HCT116 (cell line): ENCODE data around the gene IGSF3. TPM values are rescaled to one million over a fixed set of nuclear protein-coding genes. Genes with fewer than 3 reads are reported as not detected.
A peak's percentile ranks its signal among the peaks of the same experiment; 100 is the strongest.

Experiments
- ATAC-seq: fragments of 200-7000 bp; cut with Tn5 transposase; 2 replicates; pipeline ENCODE4 v1.9.1; 2020; ENCODE audit warnings: mild to moderate bottlenecking, moderate library complexity
- BruUV-seq: library from RNA; stranded (reverse); fragments of 400-500 nt; replicated peaks from 2 replicates; lab custom pipeline; 2021; lab: Mats Ljungman, UMichigan
- CTCF ChIA-PET: fragments of 300-600 bp; sonication (Branson Sonifier 250); formaldehyde crosslinking; loops from one replicate; lab custom pipeline; 2021; ENCODE audit warnings: antibody characterized with exemption; lab: Charles Lee
- POLR2A ChIA-PET: fragments of 300-600, 350-600 bp; sonication (Branson Sonifier 250); formaldehyde crosslinking; loops from one replicate; lab custom pipeline; 2021; ENCODE audit warnings: antibody characterized with exemption; lab: Charles Lee
- RAD21 ChIA-PET, 2 experiments: fragments of 300-600 bp; sonication (Branson Sonifier 250); formaldehyde crosslinking; loops; one replicate each; lab custom pipeline; 2023; ENCODE audit warnings: low total read pairs in 2 of 2; ENCODE audit not compliant: uncharacterized antibody in 2 of 2, unreplicated experiment in 2 of 2, low non-redundant PET in 1 of 2; lab: Charles Lee
- DNase-seq: peaks from one replicate; pipeline ENCODE4 v3.0.0-alpha.2; 2010; ENCODE audit warnings: low read depth, low spot score
- H2AFZ ChIP-seq: fragments of 200-600 bp; shearing (Covaris generic), sonication (generic); 2 replicates; pipeline ENCODE4 v1.6.1; 2017; ENCODE audit warnings: low read depth, mixed run types, mixed read lengths, antibody characterized with exemption, low read length; ENCODE audit not compliant: poor library complexity, severe bottlenecking
- H3K27ac ChIP-seq: 2 replicates; pipeline ENCODE4 v1.5.1; 2012; ENCODE audit warnings: low read depth, low read length
- H3K27me3 ChIP-seq: fragments of 200-600 bp; sonication (generic); 2 replicates; pipeline ENCODE4 v1.6.1; 2016; ENCODE audit warnings: mixed run types, low read length, mixed read lengths; ENCODE audit not compliant: insufficient read depth
- H3K36me3 ChIP-seq, 2 experiments: fragments of 200-500 bp in 1 of 2; fragments of 200-600 bp in 1 of 2; sonication (Bioruptor generic) in 1 of 2; sonication (generic) in 1 of 2; 2 replicates each; pipeline versions ENCODE4 v1.5.1 to v1.6.1; 2014 to 2016; ENCODE audit warnings: low read length in 2 of 2, inconsistent platforms in 1 of 2, mixed read lengths in 1 of 2, mixed run types in 1 of 2; ENCODE audit not compliant: insufficient read depth in 2 of 2, control insufficient read depth in 1 of 2
- H3K4me1 ChIP-seq, 2 experiments: fragments of 200-600 bp in 1 of 2; sonication (generic) in 1 of 2; 2 replicates each; pipeline versions ENCODE4 v1.5.1 to v1.6.1; 2012 to 2017; ENCODE audit warnings: low read length in 2 of 2, inconsistent platforms in 1 of 2, mild to moderate bottlenecking in 1 of 2, mixed read lengths in 1 of 2, mixed run types in 1 of 2, moderate library complexity in 1 of 2; ENCODE audit not compliant: insufficient read depth in 2 of 2, control insufficient read depth in 1 of 2
- H3K4me2 ChIP-seq: fragments of 200-600 bp; sonication (generic); 2 replicates; pipeline ENCODE4 v1.6.1; 2017; ENCODE audit warnings: mixed run types, low read length, mixed read lengths
- H3K4me3 ChIP-seq, 2 experiments: fragments of 200-600 bp in 1 of 2; sonication (generic) in 1 of 2; replicated peaks in 1 of 2; 2 replicates each; pipeline ENCODE4 v1.5.1; 2011 to 2016; ENCODE audit warnings: low read length in 2 of 2, control low read depth in 1 of 2, low read depth in 1 of 2, mild to moderate bottlenecking in 1 of 2, mixed read lengths in 1 of 2, mixed run types in 1 of 2
- H3K79me2 ChIP-seq: fragments of 200-600 bp; sonication (generic); 2 replicates; pipeline ENCODE4 v1.6.1; 2017; ENCODE audit warnings: mild to moderate bottlenecking, mixed run types, low read length, moderate library complexity, mixed read lengths; ENCODE audit not compliant: insufficient read depth
- H3K9ac ChIP-seq: fragments of 200-600 bp; sonication (generic); 2 replicates; pipeline ENCODE4 v1.6.1; 2016; ENCODE audit warnings: low read length, mixed read lengths
- H3K9me2 ChIP-seq: fragments of 200-600 bp; sonication (generic), shearing (Covaris generic); 2 replicates; pipeline ENCODE4 v1.6.1; 2017; ENCODE audit warnings: mixed run types, mild to moderate bottlenecking, moderate library complexity; ENCODE audit not compliant: insufficient read depth
- H3K9me3 ChIP-seq, 2 experiments: fragments of 200-500 bp in 1 of 2; fragments of 200-600 bp in 1 of 2; sonication (Bioruptor generic) in 1 of 2; sonication (generic) in 1 of 2; 2 replicates each; pipeline ENCODE4 v1.6.1; 2014 to 2017; ENCODE audit warnings: low read length in 2 of 2, mixed read lengths in 2 of 2, inconsistent platforms in 1 of 2, low read depth in 1 of 2, mild to moderate bottlenecking in 1 of 2, mixed run types in 1 of 2, moderate library complexity in 1 of 2; ENCODE audit not compliant: control insufficient read depth in 1 of 2, insufficient read depth in 1 of 2
- H4K20me1 ChIP-seq: fragments of 200-600 bp; sonication (generic), shearing (Covaris generic); 2 replicates; pipeline ENCODE4 v1.6.1; 2017; ENCODE audit warnings: mixed run types, mild to moderate bottlenecking, moderate library complexity; ENCODE audit not compliant: insufficient read depth
- CBX3 ChIP-seq: IDR thresholded peaks from 2 replicates; pipeline ENCODE4 v1.6.1; 2012; ENCODE audit warnings: low read depth
- ELF1 ChIP-seq: IDR thresholded peaks from 2 replicates; pipeline ENCODE4 v1.6.1; 2012; ENCODE audit warnings: low read depth, borderline replicate concordance
- EZH2phosphoT487 ChIP-seq: fragments of 200-600 bp; IDR thresholded peaks from 2 replicates; pipeline ENCODE4 v1.6.1; 2018; ENCODE audit warnings: antibody characterized with exemption, borderline replicate concordance
- POLR2AphosphoS5 ChIP-seq: IDR thresholded peaks from 2 replicates; pipeline ENCODE4 v1.6.1; 2011; ENCODE audit warnings: mild to moderate bottlenecking, low read depth, low read length, moderate library complexity
- RAD21 ChIP-seq: IDR thresholded peaks from 2 replicates; pipeline ENCODE4 v1.6.1; 2012; ENCODE audit warnings: low read depth, mild to moderate bottlenecking
- SIN3A ChIP-seq: IDR thresholded peaks from 2 replicates; pipeline ENCODE4 v1.6.1; 2012; ENCODE audit warnings: low read depth
- SP1 ChIP-seq: IDR thresholded peaks from 2 replicates; pipeline ENCODE4 v1.6.1; 2012; ENCODE audit warnings: low read depth
- SRF ChIP-seq: IDR thresholded peaks from 2 replicates; pipeline ENCODE4 v1.6.1; 2012; ENCODE audit warnings: low read depth
- TCF7L2 ChIP-seq: IDR thresholded peaks from 2 replicates; pipeline ENCODE4 v1.7.0; 2011; ENCODE audit warnings: borderline replicate concordance, inconsistent platforms; ENCODE audit not compliant: insufficient read depth, insufficient read length; ENCODE audit errors: extremely low read depth
- intact Hi-C: fragments of 100-400 bp; cut with micrococcal nuclease; formaldehyde crosslinking; loops from 2 replicates; pipeline ENCODE4 v1.10.0; 2022
- total RNA-seq: library from RNA; stranded (reverse); gene quantifications from one replicate; pipeline ENCODE4 v1.2.1, GENCODE V29; 2021; ENCODE audit not compliant: unreplicated experiment
- TF ChIP-seq, protein P1 (sequence below): IDR thresholded peaks from 2 replicates; pipeline ENCODE4 v1.6.1; 2012; ENCODE audit warnings: low read depth
- TF ChIP-seq, protein P2 (sequence below): IDR thresholded peaks from 2 replicates; pipeline ENCODE4 v1.6.1; 2012
- TF ChIP-seq, protein P3 (sequence below), 3 experiments: fragments of 200-600 bp in 1 of 3; sonication (generic) in 1 of 3; IDR thresholded peaks in 2 of 3; conservative IDR thresholded peaks in 1 of 3; 2 replicates each; pipeline ENCODE4 v1.5.1; 2012 to 2017; ENCODE audit warnings: low read depth in 2 of 3, low read length in 2 of 3, antibody characterized with exemption in 1 of 3, borderline replicate concordance in 1 of 3, control low read depth in 1 of 3, mild to moderate bottlenecking in 1 of 3, mixed read lengths in 1 of 3, mixed run types in 1 of 3, moderate library complexity in 1 of 3; ENCODE audit not compliant: insufficient read depth in 1 of 3
- TF ChIP-seq, protein P4 (sequence below): IDR thresholded peaks from 2 replicates; pipeline ENCODE4 v1.6.1; 2012

IGSF3 gene
- total RNA-seq, 1 experiment from 2014 or later: 18.6 TPM

DNA sequence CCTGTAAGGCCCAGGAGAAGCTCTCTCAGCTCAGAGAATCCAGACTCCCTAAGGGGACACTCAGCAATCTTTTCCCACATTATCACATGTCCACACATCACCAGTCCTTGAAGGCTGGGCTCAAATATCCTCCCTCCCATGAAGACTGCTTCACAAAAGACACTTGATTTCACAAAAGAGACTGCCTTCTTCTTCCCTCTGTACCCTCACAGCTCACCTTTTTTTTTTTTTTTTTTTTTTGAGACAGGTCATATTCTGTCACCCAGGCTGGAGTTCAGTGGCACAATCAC, 98.2 kb downstream of the IGSF3 start:
- Histone ChIP-seq H3K9me3 (no peaks in the 10 kb centered on the region), H3K27me3 (no peaks in the 10 kb centered on the region), H3K4me3 (peak overlapping the region in 1 of 2 experiments; percentile 88; a peak in 2 of 4 replicates), H2AFZ (no peak overlapping the region), H3K27ac (0 out of 2 replicates have a peak overlapping the region, but pooled peaks have one; percentile 93), H3K79me2 (peaks cover 47% of the 10 kb centered on the region), H3K9me2 (no peaks in the 10 kb centered on the region), H3K4me2 (peak overlapping the region; percentile 86), H3K36me3 (no peaks in the 10 kb centered on the region), H4K20me1 (no peaks in the 10 kb centered on the region), H3K4me1 (peaks cover 27 to 44% of the 10 kb centered on the region in 2 experiments), H3K9ac (peak overlapping the region; percentile 93; the same call in 1 of the 2 replicates)
- ATAC-seq (no peak), DNase-seq (no peak)
- ChIA-PET POLR2A (no interaction called here), CTCF (interaction anchor here (1.3 to 1.8 kb wide), 2 partner anchors 27 to 430 kb away, joined by 4 to 5 read pairs; no protein-coding TSS in a partner anchor), RAD21 (no interaction called here)
- TF ChIP-seq, protein P1, sequence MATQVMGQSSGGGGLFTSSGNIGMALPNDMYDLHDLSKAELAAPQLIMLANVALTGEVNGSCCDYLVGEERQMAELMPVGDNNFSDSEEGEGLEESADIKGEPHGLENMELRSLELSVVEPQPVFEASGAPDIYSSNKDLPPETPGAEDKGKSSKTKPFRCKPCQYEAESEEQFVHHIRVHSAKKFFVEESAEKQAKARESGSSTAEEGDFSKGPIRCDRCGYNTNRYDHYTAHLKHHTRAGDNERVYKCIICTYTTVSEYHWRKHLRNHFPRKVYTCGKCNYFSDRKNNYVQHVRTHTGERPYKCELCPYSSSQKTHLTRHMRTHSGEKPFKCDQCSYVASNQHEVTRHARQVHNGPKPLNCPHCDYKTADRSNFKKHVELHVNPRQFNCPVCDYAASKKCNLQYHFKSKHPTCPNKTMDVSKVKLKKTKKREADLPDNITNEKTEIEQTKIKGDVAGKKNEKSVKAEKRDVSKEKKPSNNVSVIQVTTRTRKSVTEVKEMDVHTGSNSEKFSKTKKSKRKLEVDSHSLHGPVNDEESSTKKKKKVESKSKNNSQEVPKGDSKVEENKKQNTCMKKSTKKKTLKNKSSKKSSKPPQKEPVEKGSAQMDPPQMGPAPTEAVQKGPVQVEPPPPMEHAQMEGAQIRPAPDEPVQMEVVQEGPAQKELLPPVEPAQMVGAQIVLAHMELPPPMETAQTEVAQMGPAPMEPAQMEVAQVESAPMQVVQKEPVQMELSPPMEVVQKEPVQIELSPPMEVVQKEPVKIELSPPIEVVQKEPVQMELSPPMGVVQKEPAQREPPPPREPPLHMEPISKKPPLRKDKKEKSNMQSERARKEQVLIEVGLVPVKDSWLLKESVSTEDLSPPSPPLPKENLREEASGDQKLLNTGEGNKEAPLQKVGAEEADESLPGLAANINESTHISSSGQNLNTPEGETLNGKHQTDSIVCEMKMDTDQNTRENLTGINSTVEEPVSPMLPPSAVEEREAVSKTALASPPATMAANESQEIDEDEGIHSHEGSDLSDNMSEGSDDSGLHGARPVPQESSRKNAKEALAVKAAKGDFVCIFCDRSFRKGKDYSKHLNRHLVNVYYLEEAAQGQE: no peak
- no peak for TF ChIP-seq ELF1
- no peak for TF ChIP-seq SIN3A
- no peak for TF ChIP-seq RAD21
- no peak for TF ChIP-seq SRF
- no peak for TF ChIP-seq SP1
- TF ChIP-seq, protein P2, sequence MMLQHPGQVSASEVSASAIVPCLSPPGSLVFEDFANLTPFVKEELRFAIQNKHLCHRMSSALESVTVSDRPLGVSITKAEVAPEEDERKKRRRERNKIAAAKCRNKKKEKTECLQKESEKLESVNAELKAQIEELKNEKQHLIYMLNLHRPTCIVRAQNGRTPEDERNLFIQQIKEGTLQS: no peak
- TF ChIP-seq EZH2phosphoT487: no peak
- TF ChIP-seq, protein P3, sequence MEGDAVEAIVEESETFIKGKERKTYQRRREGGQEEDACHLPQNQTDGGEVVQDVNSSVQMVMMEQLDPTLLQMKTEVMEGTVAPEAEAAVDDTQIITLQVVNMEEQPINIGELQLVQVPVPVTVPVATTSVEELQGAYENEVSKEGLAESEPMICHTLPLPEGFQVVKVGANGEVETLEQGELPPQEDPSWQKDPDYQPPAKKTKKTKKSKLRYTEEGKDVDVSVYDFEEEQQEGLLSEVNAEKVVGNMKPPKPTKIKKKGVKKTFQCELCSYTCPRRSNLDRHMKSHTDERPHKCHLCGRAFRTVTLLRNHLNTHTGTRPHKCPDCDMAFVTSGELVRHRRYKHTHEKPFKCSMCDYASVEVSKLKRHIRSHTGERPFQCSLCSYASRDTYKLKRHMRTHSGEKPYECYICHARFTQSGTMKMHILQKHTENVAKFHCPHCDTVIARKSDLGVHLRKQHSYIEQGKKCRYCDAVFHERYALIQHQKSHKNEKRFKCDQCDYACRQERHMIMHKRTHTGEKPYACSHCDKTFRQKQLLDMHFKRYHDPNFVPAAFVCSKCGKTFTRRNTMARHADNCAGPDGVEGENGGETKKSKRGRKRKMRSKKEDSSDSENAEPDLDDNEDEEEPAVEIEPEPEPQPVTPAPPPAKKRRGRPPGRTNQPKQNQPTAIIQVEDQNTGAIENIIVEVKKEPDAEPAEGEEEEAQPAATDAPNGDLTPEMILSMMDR (IDR thresholded peaks at IDR 0.05 in 2 of 3, conservative IDR thresholded peaks at IDR 0.05 in 1 of 3; ENCODE audit: borderline replicate concordance in 1 of 3, insufficient read depth in 1 of 3, low read depth in 2 of 3, low read length in 2 of 3): no peak
- TF ChIP-seq POLR2AphosphoS5: no peak
- no peak for TF ChIP-seq CBX3
- TF ChIP-seq, protein P4, sequence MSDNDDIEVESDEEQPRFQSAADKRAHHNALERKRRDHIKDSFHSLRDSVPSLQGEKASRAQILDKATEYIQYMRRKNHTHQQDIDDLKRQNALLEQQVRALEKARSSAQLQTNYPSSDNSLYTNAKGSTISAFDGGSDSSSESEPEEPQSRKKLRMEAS: no peak
- TF ChIP-seq TCF7L2: no peak
- BruUV-seq: TSS peak; percentile 30
- intact Hi-C loops: no loop called here
